C4-2B (cell line): ENCODE measurements around the gene PLK2.

ENCODE experiments used
- ZFX ChIP-seq: fragments of 450-650 bp; IDR thresholded peaks from 2 replicates; pipeline ENCODE4 v1.6.1; 2017
- TF ChIP-seq, protein P1 (sequence below): fragments of 450-650 bp; conservative IDR thresholded peaks from 2 replicates; pipeline ENCODE4 v1.5.1; 2017; ENCODE audit warnings: mild to moderate bottlenecking

- TF ChIP-seq, protein P1, sequence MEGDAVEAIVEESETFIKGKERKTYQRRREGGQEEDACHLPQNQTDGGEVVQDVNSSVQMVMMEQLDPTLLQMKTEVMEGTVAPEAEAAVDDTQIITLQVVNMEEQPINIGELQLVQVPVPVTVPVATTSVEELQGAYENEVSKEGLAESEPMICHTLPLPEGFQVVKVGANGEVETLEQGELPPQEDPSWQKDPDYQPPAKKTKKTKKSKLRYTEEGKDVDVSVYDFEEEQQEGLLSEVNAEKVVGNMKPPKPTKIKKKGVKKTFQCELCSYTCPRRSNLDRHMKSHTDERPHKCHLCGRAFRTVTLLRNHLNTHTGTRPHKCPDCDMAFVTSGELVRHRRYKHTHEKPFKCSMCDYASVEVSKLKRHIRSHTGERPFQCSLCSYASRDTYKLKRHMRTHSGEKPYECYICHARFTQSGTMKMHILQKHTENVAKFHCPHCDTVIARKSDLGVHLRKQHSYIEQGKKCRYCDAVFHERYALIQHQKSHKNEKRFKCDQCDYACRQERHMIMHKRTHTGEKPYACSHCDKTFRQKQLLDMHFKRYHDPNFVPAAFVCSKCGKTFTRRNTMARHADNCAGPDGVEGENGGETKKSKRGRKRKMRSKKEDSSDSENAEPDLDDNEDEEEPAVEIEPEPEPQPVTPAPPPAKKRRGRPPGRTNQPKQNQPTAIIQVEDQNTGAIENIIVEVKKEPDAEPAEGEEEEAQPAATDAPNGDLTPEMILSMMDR = no peak
- no peak for TF ChIP-seq ZFX
These were observed 6.6 kb downstream of the PLK2 start for GRCh38 chr5:58453306-58453705.
